ENCODE data around the gene USP25. TPM values are rescaled to one million over a fixed set of nuclear protein-coding genes. Genes with fewer than 3 reads are reported as not detected.

USP25 gene
- total and polyA plus RNA-seq, 2 of the 8 experiments (the other 6 are each of a cell fraction or from before 2014, with no cell fraction given): 11.2 to 48.1 TPM

DNA sequence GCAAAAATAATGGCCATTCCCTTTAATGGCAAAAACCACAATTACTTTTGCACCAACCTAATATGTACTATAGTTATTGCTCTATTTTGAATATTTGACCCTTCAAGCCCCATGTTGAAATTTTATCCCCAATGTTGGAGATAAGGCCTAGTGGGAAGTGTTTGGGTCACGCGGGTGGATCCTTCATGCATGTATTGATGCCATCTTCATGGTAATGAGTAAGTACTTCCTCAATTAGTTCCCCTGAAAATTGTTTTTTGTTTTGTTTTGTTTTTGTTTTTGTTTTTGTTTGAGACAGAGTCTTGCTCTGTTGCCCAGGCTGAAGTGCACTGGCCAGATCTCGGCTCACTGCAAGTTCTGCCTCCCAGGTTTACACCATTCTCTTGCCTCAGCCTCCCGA, 9.8 kb upstream of the USP25 start (continued):
- TF ChIP-seq CTBP2 (IDR thresholded peaks at IDR 0.05; ENCODE audit: borderline replicate concordance, insufficient read depth, insufficient read length, low read length): no peak
- TF ChIP-seq FOSL1 (IDR thresholded peaks at IDR 0.05; ENCODE audit: insufficient read depth, low read depth, low read length): no peak
- TF ChIP-seq POLR2AphosphoS5 (IDR thresholded peaks at IDR 0.05; ENCODE audit: low read depth, low read length): no peak
- no peak for TF ChIP-seq KDM4A (IDR thresholded peaks at IDR 0.05; ENCODE audit: low read depth, low read length, severe bottlenecking)
- no peak for TF ChIP-seq POLR2A (IDR thresholded peaks at IDR 0.05; ENCODE audit: control extremely low read depth in 1 of 2, low read depth in 2 of 2, low read length in 2 of 2)
- TF ChIP-seq, protein P1, sequence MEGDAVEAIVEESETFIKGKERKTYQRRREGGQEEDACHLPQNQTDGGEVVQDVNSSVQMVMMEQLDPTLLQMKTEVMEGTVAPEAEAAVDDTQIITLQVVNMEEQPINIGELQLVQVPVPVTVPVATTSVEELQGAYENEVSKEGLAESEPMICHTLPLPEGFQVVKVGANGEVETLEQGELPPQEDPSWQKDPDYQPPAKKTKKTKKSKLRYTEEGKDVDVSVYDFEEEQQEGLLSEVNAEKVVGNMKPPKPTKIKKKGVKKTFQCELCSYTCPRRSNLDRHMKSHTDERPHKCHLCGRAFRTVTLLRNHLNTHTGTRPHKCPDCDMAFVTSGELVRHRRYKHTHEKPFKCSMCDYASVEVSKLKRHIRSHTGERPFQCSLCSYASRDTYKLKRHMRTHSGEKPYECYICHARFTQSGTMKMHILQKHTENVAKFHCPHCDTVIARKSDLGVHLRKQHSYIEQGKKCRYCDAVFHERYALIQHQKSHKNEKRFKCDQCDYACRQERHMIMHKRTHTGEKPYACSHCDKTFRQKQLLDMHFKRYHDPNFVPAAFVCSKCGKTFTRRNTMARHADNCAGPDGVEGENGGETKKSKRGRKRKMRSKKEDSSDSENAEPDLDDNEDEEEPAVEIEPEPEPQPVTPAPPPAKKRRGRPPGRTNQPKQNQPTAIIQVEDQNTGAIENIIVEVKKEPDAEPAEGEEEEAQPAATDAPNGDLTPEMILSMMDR (IDR thresholded peaks at IDR 0.05; ENCODE audit: control extremely low read depth in 1 of 3, insufficient read depth in 1 of 3, low read depth in 1 of 3, low read length in 3 of 3): no peak
- no peak for TF ChIP-seq BCL11A (IDR thresholded peaks at IDR 0.05; ENCODE audit: low read depth in 2 of 2, low read length in 2 of 2)
- TF ChIP-seq MAFK (IDR thresholded peaks at IDR 0.05; ENCODE audit: low read depth, low read length): no peak

Measured in H1 (cell line).